Fibroblast of skin of left biceps (primary cell): ENCODE measurements around the gene RPIA.
A peak's percentile ranks its signal among the peaks of the same experiment; 100 is the strongest.
"Not testable (repeated sequence)": the region's sequence is repeated elsewhere in the genome, so short reads cannot be mapped to it uniquely, and the experiment has no call there.

ENCODE experiments used
- DNase-seq, 2 experiments: peaks; one replicate each; pipeline ENCODE4 v3.0.0-alpha.2; 2013; ENCODE audit warnings: low read depth in 2 of 2

The RPIA gene

GRCh38 chr2:88691339-88692183 is at the start of gene RPIA:
TSS of gene RPIA (plus strand) at chr2:88691673. CDS start at chr2:88691699, 26 bp downstream.
- peak; percentile 92 to 95 for DNase-seq

- no peak for DNase-seq
Measured at GRCh38 chr2:88642278-88642677, 49.2 kb upstream of the RPIA start.

GRCh38 chr2:88645291-88645882 is 46.1 kb upstream of the RPIA start:
- not testable (repeated sequence) for DNase-seq

GRCh38 chr2:88651646-88652045 is 39.8 kb upstream of the RPIA start:
- no peak for DNase-seq

- peak; percentile 35 to 38 for DNase-seq
Measured at GRCh38 chr2:88654714-88655113, 36.8 kb upstream of the RPIA start.

GRCh38 chr2:88656690-88657089 is 34.8 kb upstream of the RPIA start:
- no peak for DNase-seq

- no peak for DNase-seq
Measured at GRCh38 chr2:88657131-88657530, 34.3 kb upstream of the RPIA start.

GRCh38 chr2:88658326-88658725 is 33.1 kb upstream of the RPIA start:
- DNase-seq, result peak in 1 of 2 experiments; percentile 21

GRCh38 chr2:88658881-88659537 is 32.5 kb upstream of the RPIA start:
- DNase-seq, result no peak

GRCh38 chr2:88659538-88659915 is 31.9 kb upstream of the RPIA start:
- DNase-seq, result no peak

- no peak for DNase-seq
Measured at GRCh38 chr2:88660622-88661021, 30.9 kb upstream of the RPIA start.

GRCh38 chr2:88666576-88666975 is 24.9 kb upstream of the RPIA start:
- no peak for DNase-seq

GRCh38 chr2:88667219-88667618 is 24.3 kb upstream of the RPIA start:
- DNase-seq, result no peak

- no peak for DNase-seq
Measured at GRCh38 chr2:88668862-88669261, 22.6 kb upstream of the RPIA start.

GRCh38 chr2:88669482-88670214 is 21.8 kb upstream of the RPIA start:
- DNase-seq, result no peak

- DNase-seq, result peak in 1 of 2 experiments; percentile 14
Measured at GRCh38 chr2:88671786-88672427, 19.6 kb upstream of the RPIA start.

- DNase-seq, result no peak
Measured at GRCh38 chr2:88673363-88673762, 18.1 kb upstream of the RPIA start.

GRCh38 chr2:88680266-88680902 is 11.1 kb upstream of the RPIA start:
- DNase-seq, result no peak

- DNase-seq, result no peak
Measured at GRCh38 chr2:88680916-88681315, 10.6 kb upstream of the RPIA start.

GRCh38 chr2:88683160-88684021 is 8.1 kb upstream of the RPIA start:
- no peak for DNase-seq
